ENCODE measurements around the gene COQ7. TPM values are rescaled to one million over a fixed set of nuclear protein-coding genes. Genes with fewer than 3 reads are reported as not detected.

The COQ7 gene
- total RNA-seq, 4 donors from 2014 or later, result 16.5 to 29.1 (median 20.6) TPM

DNA sequence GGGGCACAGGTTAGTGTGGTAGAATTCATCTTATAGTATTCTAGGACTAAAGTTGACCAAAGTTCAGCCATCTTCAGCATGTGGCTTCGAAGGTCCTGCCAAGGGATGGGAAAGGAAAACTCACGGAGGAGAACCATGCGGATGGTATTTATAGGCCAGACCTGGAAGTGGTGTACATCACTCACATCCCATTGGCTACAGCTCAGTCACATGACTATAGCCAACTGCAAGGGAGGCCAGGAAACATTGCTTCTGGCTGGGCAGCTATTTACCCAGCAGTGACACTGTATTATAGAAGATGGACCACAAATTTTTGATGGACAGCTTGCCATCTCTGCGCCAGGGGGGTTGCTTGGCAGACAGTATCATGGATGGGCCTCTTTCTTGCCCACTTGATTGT is 35.7 kb upstream of the COQ7 start:
- no peak overlapping the region for H3K4me3 ChIP-seq
- no peaks in the 10 kb centered on the region for H3K9me3 ChIP-seq
- H3K27ac ChIP-seq, result no peak overlapping the region
- no peaks in the 10 kb centered on the region for H3K27me3 ChIP-seq
- DNase-seq, result no peak
- TF ChIP-seq POLR2A (IDR thresholded peaks at IDR 0.05), result no peak
- TF ChIP-seq, protein P1, sequence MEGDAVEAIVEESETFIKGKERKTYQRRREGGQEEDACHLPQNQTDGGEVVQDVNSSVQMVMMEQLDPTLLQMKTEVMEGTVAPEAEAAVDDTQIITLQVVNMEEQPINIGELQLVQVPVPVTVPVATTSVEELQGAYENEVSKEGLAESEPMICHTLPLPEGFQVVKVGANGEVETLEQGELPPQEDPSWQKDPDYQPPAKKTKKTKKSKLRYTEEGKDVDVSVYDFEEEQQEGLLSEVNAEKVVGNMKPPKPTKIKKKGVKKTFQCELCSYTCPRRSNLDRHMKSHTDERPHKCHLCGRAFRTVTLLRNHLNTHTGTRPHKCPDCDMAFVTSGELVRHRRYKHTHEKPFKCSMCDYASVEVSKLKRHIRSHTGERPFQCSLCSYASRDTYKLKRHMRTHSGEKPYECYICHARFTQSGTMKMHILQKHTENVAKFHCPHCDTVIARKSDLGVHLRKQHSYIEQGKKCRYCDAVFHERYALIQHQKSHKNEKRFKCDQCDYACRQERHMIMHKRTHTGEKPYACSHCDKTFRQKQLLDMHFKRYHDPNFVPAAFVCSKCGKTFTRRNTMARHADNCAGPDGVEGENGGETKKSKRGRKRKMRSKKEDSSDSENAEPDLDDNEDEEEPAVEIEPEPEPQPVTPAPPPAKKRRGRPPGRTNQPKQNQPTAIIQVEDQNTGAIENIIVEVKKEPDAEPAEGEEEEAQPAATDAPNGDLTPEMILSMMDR (IDR thresholded peaks at IDR 0.05), result no peak
- no peaks in the 10 kb centered on the region for H3K4me1 ChIP-seq
- no peaks in the 10 kb centered on the region for H3K36me3 ChIP-seq

GRCh38 chr16:19033761-19034160 is 33.7 kb upstream of the COQ7 start:
- Histone ChIP-seq H3K9me3 (no peaks in the 10 kb centered on the region), H3K36me3 (no peaks in the 10 kb centered on the region), H3K27me3 (no peaks in the 10 kb centered on the region), H3K27ac (no peak overlapping the region), H3K4me3 (no peak overlapping the region), H3K4me1 (no peaks in the 10 kb centered on the region)
- no peak for TF ChIP-seq POLR2A (IDR thresholded peaks at IDR 0.05)
- TF ChIP-seq, protein P1 (IDR thresholded peaks at IDR 0.05), result no peak
- no peak for DNase-seq

DNA sequence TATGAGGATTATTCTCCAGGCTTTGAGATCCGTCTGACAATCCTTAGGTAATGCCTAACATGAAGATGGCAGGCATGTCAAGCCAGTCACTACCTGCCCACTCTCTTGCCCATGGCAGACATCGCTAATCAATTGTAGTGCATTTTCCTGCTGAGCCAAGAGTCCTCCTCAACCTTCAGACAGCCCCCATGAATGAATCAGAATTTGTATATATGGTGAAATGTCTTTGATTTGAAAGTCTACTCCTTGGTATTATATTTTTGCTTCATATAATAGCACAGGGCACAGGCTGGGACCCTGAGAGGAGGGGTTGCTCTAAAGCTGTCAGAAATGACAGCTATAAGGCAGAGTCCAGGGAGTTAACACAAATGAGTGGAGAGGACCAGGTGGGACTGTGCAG is 27.0 kb upstream of the COQ7 start:
- H3K4me3 ChIP-seq, result no peak overlapping the region
- H3K4me1 ChIP-seq, result no peaks in the 10 kb centered on the region
- H3K27me3 ChIP-seq, result no peaks in the 10 kb centered on the region
- peaks cover 0 to 4% (median 0%) of the 10 kb centered on the region in 3 donors for H3K36me3 ChIP-seq
- no peak for DNase-seq
- no peaks in the 10 kb centered on the region for H3K9me3 ChIP-seq
- TF ChIP-seq POLR2A (IDR thresholded peaks at IDR 0.05), result no peak
- TF ChIP-seq, protein P1 (IDR thresholded peaks at IDR 0.05), result no peak
- H3K27ac ChIP-seq, result no peak overlapping the region

- H3K27me3 ChIP-seq, result no peaks in the 10 kb centered on the region
- DNase-seq, result no peak
- no peak for TF ChIP-seq POLR2A (IDR thresholded peaks at IDR 0.05)
- TF ChIP-seq, protein P1 (IDR thresholded peaks at IDR 0.05), result no peak
- no peak overlapping the region for H3K27ac ChIP-seq
- H3K9me3 ChIP-seq, result no peaks in the 10 kb centered on the region
- no peak overlapping the region for H3K4me3 ChIP-seq
- H3K4me1 ChIP-seq, result no peaks in the 10 kb centered on the region
- H3K36me3 ChIP-seq, result peaks cover 0 to 9% (median 0%) of the 10 kb centered on the region in 3 donors
Measured at GRCh38 chr16:19044769-19045168, 22.6 kb upstream of the COQ7 start.

DNA sequence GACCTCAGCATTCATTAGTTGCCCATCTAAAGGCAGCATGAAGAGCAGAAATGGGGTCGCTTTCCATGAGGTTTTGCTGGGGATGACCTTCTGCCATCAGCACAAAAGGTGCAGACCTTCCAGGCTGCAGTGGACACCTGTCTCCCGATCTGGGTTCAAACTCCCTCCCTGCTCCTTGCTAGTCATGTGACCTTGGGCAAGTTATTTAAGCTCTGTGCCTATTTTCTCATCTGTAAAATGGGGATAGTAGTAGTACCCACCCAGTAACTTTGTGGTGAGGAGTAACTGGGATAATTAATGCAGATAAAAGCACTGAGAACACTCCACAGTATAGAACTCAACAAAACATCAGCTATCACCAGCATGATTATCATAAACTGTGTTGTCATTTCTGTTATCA is 21.4 kb upstream of the COQ7 start:
- peaks cover 0 to 9% (median 0%) of the 10 kb centered on the region in 3 donors for H3K36me3 ChIP-seq
- DNase-seq, result no peak
- no peak for TF ChIP-seq POLR2A (IDR thresholded peaks at IDR 0.05)
- TF ChIP-seq, protein P1 (IDR thresholded peaks at IDR 0.05), result no peak
- no peaks in the 10 kb centered on the region for H3K9me3 ChIP-seq
- H3K27ac ChIP-seq, result no peak overlapping the region
- no peaks in the 10 kb centered on the region for H3K4me1 ChIP-seq
- H3K27me3 ChIP-seq, result no peaks in the 10 kb centered on the region
- no peak overlapping the region for H3K4me3 ChIP-seq

DNA sequence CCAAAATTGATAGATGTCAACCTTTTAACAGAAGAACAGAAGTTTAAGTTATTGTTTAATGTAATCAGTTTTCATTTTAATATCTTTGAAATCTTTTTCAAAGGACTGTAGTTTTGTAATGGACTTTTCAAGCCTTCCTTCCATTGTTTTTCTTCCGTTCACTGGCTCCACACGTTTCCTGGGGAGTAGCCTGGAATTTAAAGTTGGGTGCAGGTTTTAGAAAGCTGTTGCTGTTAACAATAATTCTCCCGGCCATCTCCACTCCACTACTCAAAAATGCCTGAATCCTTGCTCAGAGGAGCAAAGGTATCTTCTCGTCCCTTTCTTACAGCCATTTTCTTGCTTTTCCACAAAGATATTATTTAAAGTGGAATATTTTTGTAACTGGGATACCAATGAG is 4.7 kb upstream of the COQ7 start:
- H3K27ac ChIP-seq, result no peak overlapping the region
- peaks cover 0 to 3% (median 0%) of the 10 kb centered on the region in 3 donors for H3K36me3 ChIP-seq
- TF ChIP-seq, protein P1 (IDR thresholded peaks at IDR 0.05), result no peak
- no peak for TF ChIP-seq POLR2A (IDR thresholded peaks at IDR 0.05)
- H3K4me1 ChIP-seq, result peaks cover 0 to 4% (median 0%) of the 10 kb centered on the region in 4 donors
- H3K9me3 ChIP-seq, result no peaks in the 10 kb centered on the region
- H3K27me3 ChIP-seq, result no peaks in the 10 kb centered on the region
- no peak for DNase-seq
- H3K4me3 ChIP-seq, result no peak overlapping the region
